Stimulated activated naive CD8-positive, alpha-beta T cell treated with anti-CD3 and anti-CD28 coated beads, Interleukin-15, Interleukin-2, amounts not matched to agents 100 U/mL and 50 U/mL, for 24 hours (primary cell): ENCODE measurements around the gene BCL7A.
A peak's percentile ranks its signal among the peaks of the same experiment; 100 is the strongest.
"Not testable (repeated sequence)": the region's sequence is repeated elsewhere in the genome, so short reads cannot be mapped to it uniquely, and the experiment has no call there.

Experiments used
- ATAC-seq: fragments of 150-1000 bp; cut with Tn5 transposase; one replicate; pipeline ENCODE4 v1.10.0; 2021
- DNase-seq: peaks from one replicate; pipeline ENCODE4 v3.0.0; 2021

Gene BCL7A

DNA sequence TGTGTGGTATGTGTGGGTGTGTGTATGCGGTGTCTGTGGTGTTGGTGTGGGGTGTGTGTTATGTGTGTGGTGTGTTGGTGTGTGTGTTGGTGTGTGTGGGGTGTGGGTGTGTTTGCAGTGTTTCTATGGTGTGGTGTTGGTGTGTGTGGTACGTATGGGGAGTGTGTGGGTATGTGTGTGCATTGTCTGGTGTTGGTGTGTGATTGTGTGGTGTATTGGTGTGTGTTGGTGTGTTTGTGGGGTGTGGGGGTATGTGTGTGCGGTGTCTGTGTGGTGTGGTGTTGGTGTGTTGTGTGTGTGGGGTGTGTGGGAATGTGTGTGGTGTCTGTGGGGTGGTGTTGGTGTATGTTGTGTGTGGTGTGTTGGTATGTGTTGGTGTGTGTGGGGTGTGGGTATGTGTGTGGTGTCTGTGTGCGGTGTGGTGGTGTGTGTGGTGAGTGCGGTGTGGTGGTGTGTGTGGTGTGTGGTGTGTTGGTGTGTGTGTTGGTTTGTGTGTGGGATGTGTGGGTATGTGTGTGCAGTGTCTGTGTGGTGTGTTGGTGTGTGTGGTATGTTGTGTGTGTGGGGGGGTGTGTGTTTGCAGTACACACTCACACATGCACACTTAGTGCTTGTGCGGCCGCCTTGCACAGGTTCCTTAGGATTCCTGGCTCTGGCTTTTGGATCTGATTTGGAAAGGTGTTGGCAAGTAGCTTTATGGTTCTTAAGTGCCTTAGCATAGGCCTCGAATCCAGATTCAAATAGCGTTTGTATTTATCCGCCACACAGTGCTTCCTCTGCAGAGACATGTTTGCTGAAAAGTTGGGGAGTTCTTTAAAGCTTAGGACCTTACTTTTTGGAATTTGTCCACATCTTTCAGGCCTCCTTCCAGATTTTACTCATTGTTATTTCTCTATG lies 73.3 kb downstream of the BCL7A start:
- ATAC-seq (no peak), DNase-seq (no peak)

DNA sequence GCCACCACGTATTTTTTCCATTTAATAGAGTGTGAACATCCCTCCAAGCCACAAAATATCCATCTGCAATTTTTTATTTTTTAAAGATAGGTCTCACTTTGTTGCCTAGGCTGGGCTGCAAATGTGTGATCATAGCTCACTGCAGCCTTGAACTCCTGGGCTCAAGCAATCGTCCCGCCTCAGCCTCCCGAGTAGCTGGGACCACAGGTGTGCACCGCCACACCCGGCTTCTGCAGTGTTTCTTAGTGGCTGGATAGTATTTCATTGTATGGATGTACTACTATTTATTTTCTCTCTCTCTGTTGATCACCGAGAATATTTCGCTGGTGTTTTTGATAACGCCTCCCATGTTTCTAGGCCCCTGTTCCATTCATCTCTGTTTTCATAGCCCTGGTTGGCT lies 74.3 kb downstream of the BCL7A start:
- no peak for DNase-seq
- no peak for ATAC-seq

DNA sequence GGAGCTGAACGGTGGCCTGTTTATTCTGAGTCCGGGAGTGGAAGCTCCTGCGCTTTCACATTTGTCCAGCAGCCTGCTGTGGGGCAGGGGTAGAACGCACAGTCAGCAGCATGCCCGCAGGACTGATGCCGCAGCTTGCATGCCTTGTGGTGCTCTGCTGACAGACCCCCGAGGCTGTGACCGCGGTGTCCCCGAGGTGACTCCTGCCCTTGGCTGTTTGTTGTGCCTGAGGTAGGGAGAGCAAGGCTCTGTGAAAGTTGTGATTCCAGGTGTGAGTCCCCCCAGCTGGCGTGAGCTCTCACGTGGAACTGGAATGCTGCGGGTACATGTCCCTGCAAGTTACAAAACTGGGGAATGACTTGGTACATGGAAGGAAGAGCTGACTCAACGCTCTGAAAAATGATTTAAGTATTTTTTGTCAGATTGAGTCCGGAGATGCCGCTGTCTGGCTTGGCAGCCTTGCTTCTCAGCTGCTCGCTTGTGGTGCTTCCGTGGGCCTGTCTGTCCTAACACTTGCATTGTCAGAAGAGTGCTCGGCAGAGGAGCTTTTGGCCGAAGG lies 75.0 kb downstream of the BCL7A start:
- DNase-seq (no peak), ATAC-seq (no peak)

DNA sequence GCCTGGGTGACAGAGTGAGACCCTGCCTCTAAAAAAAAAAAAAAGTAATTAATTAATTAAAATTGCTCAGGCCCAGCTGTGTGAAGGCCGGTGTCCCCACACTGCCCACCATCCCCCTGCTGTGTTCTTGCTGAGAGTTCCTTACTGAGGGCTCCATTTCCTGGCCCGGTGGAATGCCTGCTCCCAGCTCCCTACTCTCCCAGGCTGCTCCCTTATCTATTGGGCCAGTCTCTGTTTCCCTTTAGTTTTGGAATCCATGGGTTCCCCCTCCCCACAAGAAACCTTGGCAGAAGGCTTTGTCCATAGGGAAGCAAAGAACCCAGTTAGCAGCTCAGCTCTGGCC lies 75.9 kb downstream of the BCL7A start:
- ATAC-seq (no peak), DNase-seq (no peak)

DNA sequence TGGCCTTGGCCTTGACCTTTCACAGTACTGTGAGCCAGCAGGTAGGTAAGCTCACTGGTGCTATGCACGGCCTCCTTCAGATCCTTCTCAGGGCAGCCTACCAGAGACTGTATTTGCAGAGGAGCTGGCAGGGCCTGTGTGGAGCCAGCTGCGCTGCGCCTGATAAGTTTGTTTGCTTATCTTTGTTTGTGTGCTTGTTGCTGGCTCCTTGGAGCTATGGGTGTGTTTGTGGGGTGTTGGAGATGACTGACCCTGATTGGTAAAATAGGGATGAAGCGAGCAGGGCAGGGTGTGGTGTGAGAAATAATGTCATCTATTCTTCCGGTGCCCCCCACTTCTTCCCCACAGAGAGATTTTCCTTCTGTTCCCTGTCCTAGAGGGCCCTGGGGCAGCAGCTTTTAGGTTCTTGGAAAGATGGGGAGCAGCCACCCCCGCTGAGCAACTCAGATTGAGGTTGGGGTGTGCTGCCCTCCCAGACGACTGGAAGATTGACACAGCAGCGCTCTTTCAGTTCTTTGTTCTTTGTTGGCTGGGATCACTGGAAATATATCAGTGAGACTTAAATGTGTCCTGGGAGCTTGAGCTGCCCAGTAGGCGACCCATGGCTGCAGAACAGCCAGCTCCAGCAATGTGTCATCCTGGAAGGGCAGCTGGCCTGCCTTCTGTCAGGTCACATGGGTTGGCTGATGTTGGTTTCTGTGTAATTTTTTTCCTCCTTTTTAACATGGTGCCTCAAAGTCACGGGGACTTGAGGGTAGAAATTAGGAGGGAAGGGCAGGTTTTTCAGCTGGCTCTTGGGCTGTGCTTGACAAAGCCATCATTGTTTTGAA lies 76.5 kb downstream of the BCL7A start:
- DNase-seq (no peak), ATAC-seq (peak; percentile 34)

DNA sequence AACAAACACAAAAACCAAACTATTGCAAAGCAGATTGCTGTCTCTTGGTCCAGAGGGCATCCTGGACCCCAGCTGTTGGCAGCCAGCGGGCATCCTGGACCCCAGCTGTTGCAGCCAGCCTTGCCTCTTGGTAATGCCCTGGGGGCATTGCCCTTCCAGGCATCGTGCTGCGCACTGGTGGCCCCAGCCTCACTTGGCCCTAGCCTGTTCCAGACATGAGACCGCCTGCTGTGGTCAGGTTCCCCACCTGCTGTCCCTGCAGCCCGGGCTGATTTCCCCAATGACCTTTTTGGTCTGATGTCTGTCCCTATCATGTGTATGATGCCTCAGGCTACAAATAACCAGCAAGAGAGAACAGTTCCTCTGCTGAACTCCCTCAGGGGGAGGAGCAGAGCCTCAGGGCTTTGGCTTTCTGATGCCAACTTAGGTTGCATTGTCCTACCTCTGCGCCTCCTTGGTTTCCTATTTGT lies 77.6 kb downstream of the BCL7A start:
- DNase-seq (no peak), ATAC-seq (no peak)

DNA sequence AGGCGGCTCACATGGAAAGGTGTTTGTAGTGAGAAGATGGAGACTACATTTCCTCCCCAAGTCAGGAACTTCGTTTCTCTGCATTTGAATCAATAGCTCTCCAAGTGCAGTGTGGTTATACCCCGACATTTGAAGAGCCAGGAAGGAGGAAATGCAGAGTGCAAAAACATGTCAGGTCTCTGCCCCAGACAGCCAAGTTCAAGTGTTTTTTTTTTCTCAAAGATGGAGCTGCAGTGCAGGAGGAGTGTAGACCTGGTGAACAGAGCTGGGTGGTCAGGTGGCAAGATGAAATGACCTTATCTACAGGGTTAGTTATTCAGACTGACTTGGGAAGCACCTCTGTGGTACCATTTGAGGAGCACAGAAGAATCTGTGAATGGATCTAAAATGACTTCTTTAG lies 78.2 kb downstream of the BCL7A start:
- DNase-seq, result no peak
- ATAC-seq, result no peak

DNA sequence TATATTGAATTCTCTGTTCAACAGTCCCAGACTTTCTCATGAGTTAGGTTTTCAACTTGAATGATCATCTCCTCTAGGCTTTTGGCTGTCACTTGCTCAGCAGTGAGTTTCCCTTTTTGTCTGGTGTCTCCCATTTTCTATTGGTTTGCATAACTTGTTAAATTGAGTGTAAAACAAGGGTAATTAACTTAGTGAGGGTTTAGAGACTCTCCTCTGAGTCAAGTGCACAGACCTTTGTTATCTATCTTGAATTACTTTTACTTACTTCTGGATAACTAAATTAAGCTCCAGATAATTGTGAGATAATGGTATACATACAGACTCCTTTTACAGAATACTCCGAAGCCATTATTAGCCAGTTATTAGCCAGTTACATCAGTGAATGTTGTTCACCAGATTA lies 78.9 kb downstream of the BCL7A start:
- ATAC-seq (no peak), DNase-seq (no peak)

DNA sequence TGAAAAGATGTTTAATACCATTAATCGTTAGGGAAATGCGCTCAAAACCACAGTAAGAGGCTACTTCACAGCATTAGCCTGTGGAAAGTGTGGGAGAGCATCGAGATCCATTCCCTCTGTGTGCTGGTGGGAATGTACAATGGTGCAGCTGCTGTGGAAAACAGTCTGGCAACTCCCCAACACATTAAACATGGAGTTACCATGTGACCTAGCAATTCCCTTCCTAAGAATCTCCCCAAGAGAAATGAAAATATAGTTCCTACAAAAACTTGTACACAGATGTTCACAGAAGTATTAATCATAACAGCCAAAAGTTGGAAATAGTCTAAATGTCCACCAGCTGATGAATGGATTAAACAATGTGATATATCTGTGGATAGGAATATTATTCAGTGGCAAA lies 80.6 kb downstream of the BCL7A start:
- ATAC-seq, result no peak

DNA sequence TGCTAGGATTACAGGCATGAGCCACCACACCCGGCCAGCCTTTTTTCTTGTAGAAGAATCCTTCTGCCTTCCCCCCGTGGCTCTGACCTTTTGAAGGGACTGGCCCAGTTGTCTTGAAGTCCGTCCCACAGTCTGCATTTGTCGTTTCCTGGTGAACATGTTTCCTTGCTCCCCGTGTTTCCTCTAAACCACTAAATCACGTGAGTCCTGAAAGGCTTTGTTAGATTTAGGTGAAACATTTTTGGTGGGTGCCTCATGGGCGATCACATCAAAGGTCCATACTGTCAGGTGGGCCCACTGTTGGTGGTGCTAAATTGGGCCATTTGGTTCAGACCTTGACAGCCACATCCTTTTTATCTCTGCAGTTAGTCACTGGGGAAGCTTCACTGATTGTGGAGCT lies 83.2 kb downstream of the BCL7A start:
- ATAC-seq (peak; percentile 76), DNase-seq (peak; percentile 72)

More for the DNA sequence above, 80.6 kb downstream of the BCL7A start:
- DNase-seq, result no peak

DNA sequence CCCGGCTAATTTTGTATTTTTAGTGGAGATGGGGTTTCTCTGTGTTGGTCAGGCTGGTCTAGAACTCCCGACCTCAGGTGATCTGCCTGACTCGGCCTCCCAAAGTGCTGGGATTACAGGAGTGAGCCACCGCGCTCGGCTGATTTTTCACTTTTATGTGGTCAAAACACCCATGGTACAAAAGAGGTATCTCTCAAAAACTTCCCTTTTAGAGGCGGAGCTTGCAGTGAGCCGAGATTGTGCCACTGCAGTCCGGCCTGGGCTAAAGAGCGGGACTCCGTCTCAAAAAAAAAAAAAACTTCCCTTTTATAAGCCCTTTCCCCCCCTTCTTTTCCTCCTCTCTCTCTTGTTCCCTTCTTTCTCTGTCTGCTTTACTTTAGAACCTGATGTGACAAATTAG lies 83.8 kb downstream of the BCL7A start:
- not testable (repeated sequence) for DNase-seq, ATAC-seq

DNA sequence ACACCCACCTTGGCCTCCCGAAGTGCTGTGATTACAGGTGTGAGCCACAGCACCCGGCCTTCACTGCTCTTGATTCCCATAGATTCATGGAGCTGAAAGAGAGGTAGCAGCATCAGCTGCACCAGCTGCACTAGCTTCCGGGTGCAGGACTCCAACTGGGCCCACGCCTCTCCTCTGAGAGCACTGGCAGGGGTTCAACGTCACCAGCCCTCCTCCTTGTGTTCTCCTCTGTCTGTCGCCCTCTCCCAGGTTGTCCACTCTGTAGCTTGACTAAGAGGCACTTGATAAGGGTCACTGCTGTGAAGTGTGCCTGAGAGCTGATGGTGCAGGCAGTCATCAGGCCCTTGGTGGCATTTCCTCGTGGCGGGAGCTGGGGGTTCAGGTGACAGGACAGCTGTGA lies 85.2 kb downstream of the BCL7A start:
- DNase-seq (no peak), ATAC-seq (no peak)

DNA sequence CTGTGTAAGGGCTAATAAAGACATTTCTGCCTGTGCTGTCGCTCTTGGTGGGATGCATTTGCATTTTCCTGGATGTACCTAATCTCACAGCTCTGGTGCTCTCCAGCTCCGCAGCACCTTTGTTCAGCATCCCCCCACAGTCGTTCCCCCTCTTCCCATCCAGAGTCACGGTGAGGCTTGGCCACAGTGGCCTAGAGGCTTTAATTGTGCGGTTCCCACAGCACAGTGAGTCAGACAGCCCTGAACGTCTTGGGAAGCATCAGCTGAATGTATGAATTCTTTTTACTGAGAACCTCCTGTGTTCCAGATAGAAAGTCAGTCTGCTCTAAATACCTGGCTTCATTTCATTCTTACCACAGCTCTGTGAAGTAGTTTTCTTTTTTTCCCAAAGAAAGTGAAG lies 85.6 kb downstream of the BCL7A start:
- no peak for ATAC-seq
- DNase-seq, result no peak

DNA sequence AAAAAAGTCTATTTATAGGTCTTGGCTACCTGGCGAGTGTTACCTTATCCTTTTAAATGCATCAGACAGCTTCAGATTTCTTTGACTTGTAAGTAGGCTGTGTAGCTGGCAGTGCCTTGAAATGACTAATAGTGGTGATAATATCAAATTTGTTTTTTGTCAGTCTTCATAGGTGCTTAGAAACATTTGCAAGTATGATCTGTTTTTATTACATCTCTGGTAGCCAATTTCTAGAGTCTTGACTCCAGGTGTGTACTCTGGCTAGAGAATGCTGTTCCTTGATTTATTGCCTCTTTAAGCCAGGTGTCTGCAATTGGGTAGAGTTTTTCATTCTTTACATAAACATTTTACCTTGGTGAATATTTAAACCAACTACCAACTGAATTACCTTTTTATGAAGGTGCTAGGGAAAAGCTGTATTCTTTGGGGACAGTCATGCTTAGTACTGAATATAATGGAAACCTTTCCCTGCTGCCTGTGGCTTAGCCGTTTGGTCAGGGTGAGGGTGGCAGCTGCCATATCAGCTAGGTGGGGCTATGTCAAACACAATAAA lies 89.5 kb downstream of the BCL7A start:
- no peak for ATAC-seq
- DNase-seq, result no peak
